Loucy (cell line): ENCODE data around the gene ITSN2.

Experiments
- EZH2phosphoT487 ChIP-seq: fragments of 200-600 bp; IDR thresholded peaks from 2 replicates; pipeline ENCODE4 v1.6.1; 2018; ENCODE audit warnings: antibody characterized with exemption, mild to moderate bottlenecking, moderate library complexity, borderline replicate concordance
- TF ChIP-seq, protein P1 (sequence below): fragments of 200-600 bp; sonication (generic); conservative IDR thresholded peaks from 2 replicates; pipeline ENCODE4 v1.5.1; 2014; ENCODE audit warnings: mild to moderate bottlenecking, antibody characterized with exemption, low read length

DNA sequence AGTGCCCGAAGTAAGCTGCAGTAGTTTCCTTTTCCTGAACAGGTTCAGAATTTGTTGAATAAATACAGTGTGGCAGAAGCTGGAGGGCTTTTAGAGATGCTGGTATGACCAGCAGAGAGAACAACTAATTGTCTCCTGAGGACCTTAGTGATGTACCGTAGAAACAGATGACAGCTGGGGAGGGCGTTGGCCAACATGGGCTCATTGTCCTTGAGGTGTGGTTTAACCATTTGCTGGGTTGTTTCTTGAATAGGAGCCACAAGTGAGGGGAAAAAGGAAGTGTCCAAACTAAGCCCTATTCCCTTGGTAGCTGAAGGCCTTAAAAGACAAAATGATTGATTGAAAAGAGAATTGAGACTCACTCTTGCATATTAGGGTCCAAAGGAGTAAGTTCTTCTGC, 197.2 kb downstream of the ITSN2 start:
- TF ChIP-seq, protein P1, sequence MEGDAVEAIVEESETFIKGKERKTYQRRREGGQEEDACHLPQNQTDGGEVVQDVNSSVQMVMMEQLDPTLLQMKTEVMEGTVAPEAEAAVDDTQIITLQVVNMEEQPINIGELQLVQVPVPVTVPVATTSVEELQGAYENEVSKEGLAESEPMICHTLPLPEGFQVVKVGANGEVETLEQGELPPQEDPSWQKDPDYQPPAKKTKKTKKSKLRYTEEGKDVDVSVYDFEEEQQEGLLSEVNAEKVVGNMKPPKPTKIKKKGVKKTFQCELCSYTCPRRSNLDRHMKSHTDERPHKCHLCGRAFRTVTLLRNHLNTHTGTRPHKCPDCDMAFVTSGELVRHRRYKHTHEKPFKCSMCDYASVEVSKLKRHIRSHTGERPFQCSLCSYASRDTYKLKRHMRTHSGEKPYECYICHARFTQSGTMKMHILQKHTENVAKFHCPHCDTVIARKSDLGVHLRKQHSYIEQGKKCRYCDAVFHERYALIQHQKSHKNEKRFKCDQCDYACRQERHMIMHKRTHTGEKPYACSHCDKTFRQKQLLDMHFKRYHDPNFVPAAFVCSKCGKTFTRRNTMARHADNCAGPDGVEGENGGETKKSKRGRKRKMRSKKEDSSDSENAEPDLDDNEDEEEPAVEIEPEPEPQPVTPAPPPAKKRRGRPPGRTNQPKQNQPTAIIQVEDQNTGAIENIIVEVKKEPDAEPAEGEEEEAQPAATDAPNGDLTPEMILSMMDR: no peak
- TF ChIP-seq EZH2phosphoT487: no peak
